Left lung (tissue), 10 donors: ENCODE results near the gene APBA2. TPM values are rescaled to one million over a fixed set of nuclear protein-coding genes. Genes with fewer than 3 reads are reported as not detected.

Source experiments
- ATAC-seq: fragments of 200-7000 bp; cut with Tn5 transposase; one replicate; pipeline ENCODE4 v1.9.1; 2020; ENCODE audit warnings: moderate library complexity
- DNase-seq, 4 donors: peaks; one replicate each; pipeline ENCODE4 v3.0.0-alpha.2; 2013 to 2020
- H3K27ac ChIP-seq, 2 donors: fragments of 200-600 bp; sonication (generic) in 1 of 2; one replicate each; pipeline versions ENCODE4 v1.5.0 to v1.8.0; 2020 to 2021
- H3K27me3 ChIP-seq, 2 donors: fragments of 200-600 bp; sonication (generic) in 1 of 2; one replicate each; pipeline versions ENCODE4 v1.5.0 to v1.8.0; 2020 to 2021
- H3K36me3 ChIP-seq, 2 donors: fragments of 200-600 bp; sonication (generic) in 1 of 2; one replicate each; pipeline versions ENCODE4 v1.5.0 to v1.8.0; 2020 to 2021
- H3K4me1 ChIP-seq, 2 donors: fragments of 200-600 bp; one replicate each; pipeline ENCODE4 v1.8.0; 2021
- H3K4me3 ChIP-seq, 2 donors: fragments of 200-600 bp; sonication (generic) in 1 of 2; one replicate each; pipeline versions ENCODE4 v1.5.0 to v1.8.0; 2020 to 2021; ENCODE audit warnings: mild to moderate bottlenecking in 1 of 2
- H3K9me3 ChIP-seq, 2 donors: fragments of 200-600 bp; sonication (generic) in 1 of 2; one replicate each; pipeline versions ENCODE4 v1.5.0 to v1.8.0; 2020 to 2021
- intact Hi-C, 2 donors: fragments of 100-400 bp; cut with DNase I; formaldehyde crosslinking; loops; one replicate each; pipeline versions ENCODE4 v1.11.2 to v1.14.2; 2022
- polyA plus RNA-seq, 6 donors: library from polyadenylated mRNA; unstranded; fragments of 120-200 nt; gene quantifications; one replicate each; pipeline ENCODE4 v1.2.1, GENCODE V29; 2013; ENCODE audit not compliant: insufficient read length in 6 of 6
- total RNA-seq, 2 donors: library from RNA; stranded (reverse); fragmentation: NEBNext Ultra II Directional; extraction: Animal tissue kit (Norgen Biotek cat#: 25700); gene quantifications; one replicate each; pipeline ENCODE4 v1.2.1, GENCODE V29; 2021
- TF ChIP-seq, protein P1 (sequence below), 2 donors: fragments of 200-600 bp; sonication (generic) in 1 of 2; IDR thresholded peaks; one replicate each; pipeline versions ENCODE4 v1.5.0 to v1.8.0; 2021; ENCODE audit warnings: antibody characterized with exemption in 2 of 2
- donor health status: DM: no; HTN: yes; CAD: no.
- donor health status: DM: no; HTN: no; CAD: no.

APBA2 gene
- total and polyA plus RNA-seq, 8 donors: 3.9 to 18.4 (median 11.1) TPM

- Histone ChIP-seq H3K27me3 (no peaks in the 10 kb centered on the region), H3K27ac (no peak overlapping the region), H3K4me1 (no peaks in the 10 kb centered on the region), H3K4me3 (no peak overlapping the region), H3K9me3 (no peaks in the 10 kb centered on the region), H3K36me3 (no peaks in the 10 kb centered on the region)
- intact Hi-C loops: no loop called here
- DNase-seq (no peak), ATAC-seq (no peak)
- TF ChIP-seq, protein P1, sequence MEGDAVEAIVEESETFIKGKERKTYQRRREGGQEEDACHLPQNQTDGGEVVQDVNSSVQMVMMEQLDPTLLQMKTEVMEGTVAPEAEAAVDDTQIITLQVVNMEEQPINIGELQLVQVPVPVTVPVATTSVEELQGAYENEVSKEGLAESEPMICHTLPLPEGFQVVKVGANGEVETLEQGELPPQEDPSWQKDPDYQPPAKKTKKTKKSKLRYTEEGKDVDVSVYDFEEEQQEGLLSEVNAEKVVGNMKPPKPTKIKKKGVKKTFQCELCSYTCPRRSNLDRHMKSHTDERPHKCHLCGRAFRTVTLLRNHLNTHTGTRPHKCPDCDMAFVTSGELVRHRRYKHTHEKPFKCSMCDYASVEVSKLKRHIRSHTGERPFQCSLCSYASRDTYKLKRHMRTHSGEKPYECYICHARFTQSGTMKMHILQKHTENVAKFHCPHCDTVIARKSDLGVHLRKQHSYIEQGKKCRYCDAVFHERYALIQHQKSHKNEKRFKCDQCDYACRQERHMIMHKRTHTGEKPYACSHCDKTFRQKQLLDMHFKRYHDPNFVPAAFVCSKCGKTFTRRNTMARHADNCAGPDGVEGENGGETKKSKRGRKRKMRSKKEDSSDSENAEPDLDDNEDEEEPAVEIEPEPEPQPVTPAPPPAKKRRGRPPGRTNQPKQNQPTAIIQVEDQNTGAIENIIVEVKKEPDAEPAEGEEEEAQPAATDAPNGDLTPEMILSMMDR (IDR thresholded peaks at IDR 0.05): no peak
Measured at GRCh38 chr15:29046977-29047376, 161.2 kb downstream of the APBA2 start.

DNA sequence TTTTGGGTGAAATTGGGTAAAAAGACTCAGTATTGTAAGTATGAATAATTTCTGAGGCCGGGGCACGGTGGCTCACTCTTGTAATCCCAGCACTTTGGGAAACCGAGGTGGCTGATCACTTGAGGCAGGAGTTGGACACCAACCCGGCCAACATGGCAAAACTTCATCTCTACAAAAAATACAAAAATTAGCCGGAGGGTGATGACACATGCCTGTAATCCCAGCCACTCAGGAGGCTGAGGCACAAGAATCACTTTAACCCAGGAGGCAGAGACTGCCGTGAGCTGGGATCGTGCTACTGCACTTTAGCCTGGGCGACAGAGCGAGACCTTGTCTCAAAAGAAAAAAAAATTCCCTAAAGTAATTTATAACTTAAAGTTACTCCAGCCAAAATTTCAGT is 162.2 kb downstream of the APBA2 start:
- Histone ChIP-seq H3K4me1 (no peaks in the 10 kb centered on the region), H3K27me3 (no peaks in the 10 kb centered on the region), H3K36me3 (no peaks in the 10 kb centered on the region), H3K27ac (no peak overlapping the region), H3K9me3 (peaks cover 0 to 1% of the 10 kb centered on the region in 2 donors), H3K4me3 (no peak overlapping the region)
- intact Hi-C loops: no loop called here
- no peak for DNase-seq
- no peak for ATAC-seq
- TF ChIP-seq, protein P1 (IDR thresholded peaks at IDR 0.05): no peak

DNA sequence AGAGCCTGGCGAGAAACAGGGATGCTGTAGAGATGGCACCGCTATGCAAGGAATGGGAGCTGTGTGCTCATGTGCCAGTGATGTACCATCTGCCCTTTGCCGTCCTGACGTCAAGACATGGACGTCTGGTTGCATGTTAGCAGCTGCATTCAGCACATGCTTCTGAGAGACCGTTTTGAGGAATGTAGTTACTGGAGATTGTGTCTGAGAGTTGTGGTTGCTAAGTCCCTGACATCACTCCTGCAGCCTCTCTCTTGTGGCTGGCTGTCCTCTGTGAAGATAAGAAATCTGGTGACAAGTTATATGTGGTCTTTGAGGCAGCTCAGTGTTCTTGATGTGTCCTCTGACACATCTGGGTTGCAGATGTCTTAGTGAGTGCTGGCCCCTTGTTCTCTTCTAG is 165.1 kb downstream of the APBA2 start:
- H3K27ac ChIP-seq: no peak overlapping the region
- no peaks in the 10 kb centered on the region for H3K4me1 ChIP-seq
- ATAC-seq (no peak), DNase-seq (no peak)
- intact Hi-C loops: no loop called here
- peaks cover 0 to 1% of the 10 kb centered on the region in 2 donors for H3K9me3 ChIP-seq
- TF ChIP-seq, protein P1 (IDR thresholded peaks at IDR 0.05): no peak
- H3K27me3 ChIP-seq: no peaks in the 10 kb centered on the region
- H3K36me3 ChIP-seq: no peaks in the 10 kb centered on the region
- H3K4me3 ChIP-seq: no peak overlapping the region

DNA sequence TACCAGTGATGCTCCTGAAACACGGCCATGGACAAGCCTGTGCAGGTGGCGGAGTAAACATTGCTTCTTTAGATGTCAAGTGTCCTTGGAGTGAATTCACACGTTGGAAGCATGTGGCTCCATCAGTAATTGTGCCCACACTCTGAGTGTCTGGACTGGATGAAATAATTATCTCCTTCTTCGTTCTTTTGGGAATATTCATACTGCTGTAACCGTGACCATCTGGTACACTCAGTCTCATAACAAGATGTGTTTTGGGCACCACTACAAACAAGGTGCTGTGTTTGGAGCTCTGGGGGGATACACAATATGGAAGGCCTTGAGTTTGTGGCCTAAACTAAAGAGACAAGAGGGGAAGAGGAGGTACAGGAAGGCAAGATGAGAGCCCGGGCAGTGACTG is 165.6 kb downstream of the APBA2 start:
- DNase-seq (no peak), ATAC-seq (no peak)
- H3K27ac ChIP-seq: no peak overlapping the region
- H3K9me3 ChIP-seq: peaks cover 0 to 1% of the 10 kb centered on the region in 2 donors
- intact Hi-C loops: no loop called here
- H3K4me3 ChIP-seq: no peak overlapping the region
- H3K4me1 ChIP-seq: no peaks in the 10 kb centered on the region
- TF ChIP-seq, protein P1 (IDR thresholded peaks at IDR 0.05): no peak
- H3K36me3 ChIP-seq: no peaks in the 10 kb centered on the region
- H3K27me3 ChIP-seq: no peaks in the 10 kb centered on the region

GRCh38 chr15:29053006-29053405 is 167.2 kb downstream of the APBA2 start:
- H3K27me3 ChIP-seq: no peaks in the 10 kb centered on the region
- H3K4me3 ChIP-seq: no peak overlapping the region
- ATAC-seq: no peak
- DNase-seq: no peak
- intact Hi-C loops: no loop called here
- no peaks in the 10 kb centered on the region for H3K4me1 ChIP-seq
- H3K27ac ChIP-seq: no peak overlapping the region
- TF ChIP-seq, protein P1 (IDR thresholded peaks at IDR 0.05): no peak
- H3K36me3 ChIP-seq: no peaks in the 10 kb centered on the region
- H3K9me3 ChIP-seq: peaks cover 0 to 1% of the 10 kb centered on the region in 2 donors
